GM18858 (cell line): ENCODE measurements around the gene PCMTD2.

ENCODE experiments used
- ATAC-seq: cut with Tn5 transposase; IDR thresholded peaks from one replicate; pipeline ENCODE4 v1.9.1; 2021; ENCODE audit not compliant: unreplicated experiment

The PCMTD2 gene

DNA sequence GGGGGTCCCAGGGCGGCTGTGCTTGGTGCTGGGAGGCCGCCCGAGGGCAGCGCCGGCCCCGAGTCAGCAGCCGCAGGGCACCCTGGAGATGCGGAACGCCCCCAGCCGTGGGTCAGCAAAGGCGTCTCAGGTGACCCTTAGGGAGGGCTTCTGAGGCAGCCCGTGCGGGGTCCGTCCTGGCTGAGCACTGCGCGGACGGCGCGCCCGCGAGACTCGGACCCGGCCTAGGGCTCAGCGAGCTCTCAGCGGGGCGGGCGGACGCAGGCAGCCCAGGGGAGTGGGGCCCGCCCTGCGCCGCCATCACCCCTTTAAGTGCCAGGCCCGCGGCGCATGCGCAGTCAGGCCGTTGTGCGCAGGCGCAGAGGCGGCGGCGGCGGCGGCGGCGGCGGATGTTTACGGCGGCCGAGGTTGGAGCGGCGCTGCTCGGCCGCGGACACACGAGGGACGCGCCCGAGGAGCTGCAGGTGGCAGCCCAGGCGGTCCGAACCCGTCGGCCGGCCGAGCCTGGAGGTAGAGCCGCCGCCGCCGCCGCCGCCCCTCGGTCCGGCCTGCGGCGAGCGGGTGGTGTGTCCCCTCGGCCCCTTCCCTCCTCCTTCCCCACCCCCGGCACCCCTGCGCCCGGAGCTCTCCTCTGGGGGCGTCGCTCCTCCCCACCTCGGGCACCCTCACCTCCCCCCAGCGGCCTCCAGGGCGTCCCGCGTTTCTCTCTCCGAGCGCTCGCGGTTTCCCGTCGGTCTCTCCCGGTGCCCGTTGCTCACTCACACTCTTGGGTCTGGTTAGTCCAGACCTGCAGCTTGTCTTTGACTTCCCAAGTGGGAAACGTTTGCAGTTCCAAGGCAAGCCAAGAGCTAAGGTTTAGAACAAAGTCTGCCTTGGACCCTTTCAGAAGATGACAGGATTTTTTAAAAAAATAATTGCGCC, at the start of gene PCMTD2:
TSS of gene PCMTD2 (plus strand) at position 388 of the 921 bp plus-strand sequence. CDS start 4,218 bp downstream, outside the sequence.
- peak; percentile 68 for ATAC-seq

DNA sequence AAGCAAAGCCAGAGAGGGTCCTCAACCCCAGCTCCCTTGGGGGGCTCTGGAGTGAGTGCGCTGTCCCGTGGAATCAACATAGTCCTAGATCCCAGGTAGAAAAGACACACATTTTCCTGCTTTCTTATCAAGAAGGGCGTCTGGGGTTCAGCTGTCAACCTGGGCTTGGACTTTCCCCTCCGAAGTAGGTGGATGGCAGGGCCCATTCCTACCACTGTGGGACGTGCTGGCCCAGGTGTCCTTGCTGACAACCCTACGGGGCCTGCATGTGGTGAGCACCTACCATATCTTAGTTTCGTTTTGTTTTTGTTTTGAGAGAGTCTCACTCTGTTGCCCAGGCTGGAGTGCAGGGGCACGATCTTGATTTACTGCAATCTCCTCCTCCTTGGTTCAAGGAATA, 48.9 kb upstream of the PCMTD2 start:
- ATAC-seq = no peak

DNA sequence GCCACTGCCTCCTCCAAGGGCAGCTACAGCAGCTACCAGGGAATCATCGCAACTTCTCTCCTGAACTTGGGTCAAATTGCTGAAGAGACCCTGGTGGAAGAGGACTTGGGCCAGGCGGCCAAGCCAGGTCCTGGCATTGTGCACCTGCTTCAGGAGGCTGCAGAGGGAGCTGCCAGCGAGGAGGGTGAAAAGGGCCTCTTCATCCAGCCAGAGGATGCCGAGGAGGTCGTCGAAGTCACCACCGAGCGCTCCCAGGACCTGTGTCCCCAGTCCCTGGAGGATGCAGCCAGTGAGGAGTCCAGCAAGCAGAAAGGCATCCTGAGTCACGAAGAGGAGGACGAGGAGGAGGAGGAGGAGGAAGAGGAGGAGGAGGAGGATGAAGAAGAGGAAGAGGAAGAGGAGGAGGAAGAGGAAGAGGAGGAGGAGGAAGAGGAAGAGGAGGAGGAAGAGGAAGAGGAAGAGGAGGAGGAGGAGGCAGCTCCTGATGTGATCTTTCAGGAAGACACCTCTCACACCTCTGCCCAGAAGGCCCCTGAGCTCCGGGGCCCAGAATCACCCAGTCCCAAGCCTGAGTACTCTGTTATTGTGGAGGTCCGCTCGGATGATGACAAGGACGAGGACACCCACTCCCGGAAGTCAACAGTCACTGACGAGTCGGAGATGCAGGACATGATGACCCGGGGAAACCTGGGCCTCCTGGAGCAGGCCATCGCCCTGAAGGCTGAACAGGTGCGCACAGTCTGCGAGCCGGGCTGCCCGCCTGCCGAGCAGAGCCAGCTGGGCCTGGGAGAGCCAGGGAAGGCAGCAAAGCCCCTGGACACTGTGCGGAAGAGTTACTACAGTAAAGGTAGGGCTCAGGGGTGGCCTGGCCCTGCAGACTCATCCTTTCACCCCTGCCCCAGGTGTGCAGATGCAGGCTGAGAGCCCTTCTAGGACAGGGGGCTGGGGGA, 47.6 kb upstream of the PCMTD2 start:
- ATAC-seq = no peak

DNA sequence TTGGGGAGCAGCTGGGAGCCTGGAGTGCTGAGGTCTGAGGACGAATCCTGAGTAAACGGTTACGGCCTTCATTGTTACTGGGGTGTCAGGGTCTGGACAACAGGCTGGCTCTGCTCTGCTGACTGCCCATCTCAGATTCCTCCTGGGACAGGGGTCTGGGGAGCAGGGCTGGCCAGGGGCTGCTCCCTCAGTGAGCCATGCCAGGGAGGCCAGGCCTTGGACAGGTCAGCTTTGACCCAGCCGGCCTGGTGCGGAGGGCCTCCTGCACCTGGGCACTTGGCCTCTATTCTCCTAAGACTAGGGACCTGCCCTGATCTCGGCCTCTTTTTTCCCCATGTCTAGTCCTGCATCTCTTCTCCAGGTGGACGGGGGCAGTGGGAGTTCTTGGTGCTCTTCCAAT, 46.4 kb upstream of the PCMTD2 start:
- no peak for ATAC-seq

DNA sequence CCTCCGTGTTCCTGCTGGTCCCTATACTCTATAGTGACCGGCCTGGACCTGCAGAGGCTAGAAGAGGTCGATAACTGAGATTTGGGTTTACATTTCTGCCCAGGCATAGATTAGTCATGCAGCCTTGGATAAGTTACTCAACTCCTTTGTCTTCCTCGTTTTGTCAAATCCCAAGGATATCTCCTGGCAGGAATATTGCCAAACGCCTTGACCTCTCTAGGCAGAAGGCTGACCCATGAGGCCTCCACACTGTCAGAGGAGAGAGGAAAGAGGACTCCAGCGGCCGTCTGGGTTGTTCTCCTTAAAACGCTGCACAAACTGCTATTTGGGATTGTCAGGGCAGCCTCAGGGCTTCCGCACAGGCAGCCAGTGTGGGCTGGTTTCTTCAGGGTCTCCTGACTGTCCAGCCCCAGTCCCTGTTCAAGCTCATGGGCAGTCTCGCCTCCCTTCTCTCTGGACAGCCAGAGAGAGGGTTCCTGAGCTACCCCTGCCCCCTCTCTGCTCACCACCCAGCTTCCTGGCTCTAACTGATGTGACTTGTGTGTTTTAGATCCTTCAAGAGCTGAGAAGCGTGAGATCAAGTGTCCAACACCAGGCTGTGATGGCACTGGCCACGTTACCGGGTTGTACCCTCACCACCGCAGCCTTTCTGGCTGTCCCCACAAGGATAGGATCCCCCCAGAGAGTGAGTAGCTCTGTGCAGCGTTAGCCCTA, 44.7 kb upstream of the PCMTD2 start:
- no peak for ATAC-seq

DNA sequence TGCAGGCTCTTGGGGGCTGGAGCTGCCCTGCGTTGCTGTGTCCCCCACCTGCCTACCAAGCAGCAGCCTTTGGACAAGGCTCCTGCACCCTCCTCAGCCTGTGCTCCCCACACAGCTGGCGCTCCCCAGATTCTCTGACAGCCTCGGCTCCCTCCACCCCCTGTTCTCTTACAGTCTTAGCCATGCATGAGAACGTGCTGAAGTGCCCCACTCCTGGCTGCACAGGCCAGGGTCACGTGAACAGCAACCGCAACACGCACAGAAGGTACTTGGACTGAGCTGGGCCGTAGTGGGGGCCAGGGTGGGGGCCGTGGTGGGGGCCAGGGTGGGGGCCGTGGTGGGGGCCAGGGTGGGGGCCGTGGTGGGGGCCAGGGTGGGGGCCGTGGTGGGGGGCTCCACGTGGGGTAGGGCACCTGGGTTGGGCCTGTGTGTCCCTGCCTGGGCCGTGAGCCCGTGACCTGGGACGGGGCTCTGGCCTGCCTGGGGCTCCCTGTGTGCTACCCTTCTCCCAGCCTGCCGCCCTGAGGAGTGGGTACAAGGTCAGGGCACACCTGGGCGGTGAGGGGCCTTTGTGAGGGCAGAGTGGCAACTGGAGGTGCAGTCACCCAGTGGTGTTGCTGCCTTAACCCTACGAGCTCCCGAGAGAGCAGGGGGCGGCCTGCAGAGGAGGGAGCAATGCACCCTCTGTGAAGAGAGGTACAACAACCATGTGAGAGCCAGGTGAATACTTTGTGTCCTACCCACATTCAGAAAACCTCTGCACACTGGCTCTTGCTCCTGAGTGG, 43.5 kb upstream of the PCMTD2 start:
- no peak for ATAC-seq

DNA sequence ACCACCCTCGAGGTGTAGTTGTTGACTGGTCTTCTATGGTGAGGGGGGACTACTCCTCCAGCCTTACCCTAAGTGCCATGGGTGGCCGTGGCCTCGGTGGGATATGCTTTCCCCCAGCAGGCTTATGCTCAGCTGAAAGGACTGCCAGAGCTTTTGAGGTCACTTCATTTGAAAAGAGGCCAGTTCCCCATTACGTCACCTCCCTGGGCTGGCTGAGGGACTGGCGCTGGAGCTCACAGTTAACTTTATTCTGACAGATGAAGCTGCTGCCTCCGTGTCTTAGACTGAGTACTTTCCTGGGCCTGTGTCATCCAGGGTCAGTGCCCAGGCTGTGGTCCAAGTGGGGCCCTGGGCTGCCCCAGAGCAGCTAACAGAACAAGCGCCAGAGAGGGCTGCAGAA, 42.8 kb upstream of the PCMTD2 start:
- ATAC-seq = no peak

DNA sequence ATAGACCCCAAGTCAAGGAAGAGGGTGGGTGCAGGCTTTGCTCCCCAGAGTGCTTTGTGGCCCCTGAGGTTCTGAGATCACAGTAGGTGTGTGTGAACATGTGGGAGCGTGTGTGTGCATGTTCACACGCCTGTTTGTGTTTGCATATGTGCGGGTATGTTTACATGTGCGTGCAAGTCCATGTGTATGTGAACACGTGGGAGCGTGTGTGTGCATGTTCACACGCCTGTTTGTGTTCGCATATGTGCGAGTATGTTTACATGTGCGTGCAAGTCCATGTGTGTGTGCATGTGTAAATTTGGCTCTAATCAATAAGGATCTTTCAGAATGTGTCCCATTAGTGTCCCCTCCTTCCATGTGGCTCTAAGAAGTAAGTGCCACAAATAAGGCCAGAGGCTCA, 41.4 kb upstream of the PCMTD2 start:
- no peak for ATAC-seq

DNA sequence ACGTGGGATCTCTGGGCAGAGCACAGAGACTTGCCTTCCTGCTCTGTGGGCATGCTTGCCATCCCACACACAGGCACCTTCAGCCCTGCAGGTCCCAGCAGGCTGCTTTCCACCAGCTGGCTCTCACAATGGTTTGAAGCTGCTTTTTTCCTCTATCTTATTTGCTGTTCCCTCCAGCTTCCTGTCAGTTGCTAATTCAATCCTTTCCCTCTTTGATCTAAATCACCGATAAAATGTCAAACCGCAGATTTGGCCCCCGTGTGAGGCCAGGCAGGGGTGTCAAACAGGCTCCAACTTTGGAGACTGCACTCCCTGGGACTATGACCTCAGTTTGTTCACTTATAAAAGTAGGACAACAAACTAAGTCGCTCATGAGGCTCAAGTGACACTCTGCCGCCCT, 40.6 kb upstream of the PCMTD2 start:
- no peak for ATAC-seq

DNA sequence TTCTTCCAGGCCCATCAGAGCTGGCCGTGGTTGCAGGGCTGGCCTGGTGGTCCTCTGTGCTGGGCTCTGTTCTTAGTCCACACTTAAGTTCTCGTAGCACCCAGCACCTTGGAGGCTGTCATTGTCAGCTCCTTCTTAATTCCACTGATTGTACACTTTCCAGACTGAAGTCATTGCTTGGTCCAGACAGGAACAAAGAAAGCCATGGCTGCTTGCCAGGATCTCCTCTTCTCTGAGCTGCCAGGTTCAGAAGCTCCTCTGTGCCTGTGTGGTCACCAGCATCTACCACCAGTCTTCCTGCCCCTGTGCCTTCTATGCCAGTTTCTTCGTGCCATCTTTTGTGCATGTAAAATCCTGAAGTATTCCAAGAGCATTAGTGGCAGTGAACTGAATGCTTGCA, 39.5 kb upstream of the PCMTD2 start:
- ATAC-seq = no peak

DNA sequence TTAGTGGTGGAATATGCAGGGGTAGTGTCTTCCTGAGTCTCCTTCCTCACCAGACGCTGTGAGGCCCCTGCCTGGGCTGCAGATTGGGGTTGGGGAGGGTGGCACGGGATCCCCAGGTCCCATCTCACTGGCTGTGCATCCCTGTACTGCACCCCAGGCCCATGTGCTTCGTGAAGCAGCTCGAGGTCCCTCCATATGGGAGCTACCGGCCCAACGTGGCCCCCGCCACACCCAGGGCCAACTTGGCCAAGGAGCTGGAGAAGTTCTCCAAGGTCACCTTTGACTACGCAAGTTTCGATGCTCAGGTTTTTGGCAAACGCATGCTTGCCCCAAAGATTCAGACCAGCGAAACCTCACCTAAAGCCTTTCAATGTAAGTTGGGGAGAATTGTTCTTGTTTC, 38.6 kb upstream of the PCMTD2 start:
- no peak for ATAC-seq

DNA sequence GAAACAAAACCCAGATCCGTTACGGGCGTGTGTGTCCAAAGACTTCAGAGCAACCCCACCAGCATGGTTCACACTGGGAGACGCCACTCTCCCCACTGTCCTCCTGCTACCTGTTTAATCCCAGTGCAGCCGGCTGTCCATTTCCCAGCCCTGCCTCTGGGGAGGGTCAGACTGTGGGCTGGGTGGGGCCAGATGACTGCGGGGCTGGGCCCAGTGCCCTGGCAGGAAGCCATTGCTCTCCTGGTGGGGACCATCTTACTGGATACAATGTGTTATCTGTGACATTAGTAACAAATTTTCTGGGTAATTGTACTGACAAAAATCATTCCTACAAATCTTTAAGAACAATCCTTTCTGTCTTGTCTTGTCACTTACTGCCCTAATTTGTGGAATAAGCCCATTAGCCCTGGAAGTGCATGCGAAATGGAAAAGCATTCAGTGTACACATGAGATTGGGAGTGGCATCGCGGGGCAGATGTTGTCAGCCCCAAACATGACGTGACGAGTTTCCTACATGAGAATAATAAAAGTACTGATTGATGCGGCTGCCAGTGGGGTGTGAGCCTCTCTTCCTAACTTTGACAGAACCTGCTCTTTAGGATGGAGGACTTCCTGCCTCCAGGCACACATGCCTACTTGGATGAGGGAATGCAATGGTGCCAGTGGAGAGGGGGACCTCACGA, 37.9 kb upstream of the PCMTD2 start:
- no peak for ATAC-seq

DNA sequence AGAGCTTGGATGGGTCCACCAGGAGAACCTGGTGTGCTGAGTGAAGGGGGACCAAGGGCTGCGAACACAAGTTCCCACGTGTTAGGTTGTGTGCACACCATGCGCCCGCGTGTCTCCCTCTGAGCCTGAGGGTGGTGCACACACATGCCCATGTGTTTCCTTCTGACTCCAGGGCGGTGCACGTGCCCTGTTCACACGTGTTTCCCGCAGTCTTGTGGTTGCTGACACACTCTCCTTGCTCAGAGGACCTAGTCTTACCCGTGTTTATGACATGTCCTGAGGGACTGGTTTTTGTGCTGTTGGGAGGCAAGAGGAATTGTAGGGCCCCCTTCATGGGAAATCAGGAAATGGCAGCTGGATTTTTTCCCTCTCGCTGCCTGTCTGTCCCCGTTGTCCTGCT, 36.3 kb upstream of the PCMTD2 start:
- no peak for ATAC-seq

DNA sequence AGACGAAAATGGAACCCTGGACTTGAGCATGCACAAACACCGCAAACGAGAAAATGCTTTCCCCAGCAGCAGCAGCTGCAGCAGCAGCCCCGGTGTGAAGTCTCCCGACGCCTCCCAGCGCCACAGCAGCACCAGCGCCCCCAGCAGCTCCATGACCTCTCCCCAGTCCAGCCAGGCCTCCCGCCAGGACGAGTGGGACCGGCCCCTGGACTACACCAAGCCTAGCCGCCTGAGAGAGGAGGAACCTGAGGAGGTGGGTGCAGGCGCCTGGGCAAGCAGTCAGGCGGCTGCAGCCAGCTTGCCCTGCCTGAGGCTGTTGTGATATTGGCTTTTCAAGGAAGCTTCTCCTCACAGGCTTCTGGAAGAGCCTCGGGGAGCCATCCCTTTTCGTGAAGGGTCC, 35.8 kb upstream of the PCMTD2 start:
- no peak for ATAC-seq

DNA sequence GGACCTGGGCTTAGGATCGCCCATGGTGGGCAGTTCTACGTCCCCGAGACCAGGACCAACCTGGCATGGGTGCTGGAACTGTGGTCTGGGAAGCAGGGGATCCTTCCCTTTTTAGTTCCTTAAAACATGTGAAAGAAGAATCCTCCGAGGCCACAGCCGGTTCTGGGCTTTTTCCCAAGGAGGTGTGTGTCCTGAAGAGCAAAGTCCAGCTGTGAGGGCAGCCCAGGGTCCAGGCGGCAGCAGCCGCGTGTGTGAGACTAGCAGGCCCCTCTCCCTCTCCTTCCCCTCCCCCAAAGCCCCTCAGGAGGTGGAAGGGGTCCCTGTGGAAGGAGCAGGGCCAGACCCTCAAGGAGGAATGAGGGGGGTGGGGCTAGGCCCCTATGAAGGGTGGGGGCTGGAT, 35.1 kb upstream of the PCMTD2 start:
- ATAC-seq = no peak

DNA sequence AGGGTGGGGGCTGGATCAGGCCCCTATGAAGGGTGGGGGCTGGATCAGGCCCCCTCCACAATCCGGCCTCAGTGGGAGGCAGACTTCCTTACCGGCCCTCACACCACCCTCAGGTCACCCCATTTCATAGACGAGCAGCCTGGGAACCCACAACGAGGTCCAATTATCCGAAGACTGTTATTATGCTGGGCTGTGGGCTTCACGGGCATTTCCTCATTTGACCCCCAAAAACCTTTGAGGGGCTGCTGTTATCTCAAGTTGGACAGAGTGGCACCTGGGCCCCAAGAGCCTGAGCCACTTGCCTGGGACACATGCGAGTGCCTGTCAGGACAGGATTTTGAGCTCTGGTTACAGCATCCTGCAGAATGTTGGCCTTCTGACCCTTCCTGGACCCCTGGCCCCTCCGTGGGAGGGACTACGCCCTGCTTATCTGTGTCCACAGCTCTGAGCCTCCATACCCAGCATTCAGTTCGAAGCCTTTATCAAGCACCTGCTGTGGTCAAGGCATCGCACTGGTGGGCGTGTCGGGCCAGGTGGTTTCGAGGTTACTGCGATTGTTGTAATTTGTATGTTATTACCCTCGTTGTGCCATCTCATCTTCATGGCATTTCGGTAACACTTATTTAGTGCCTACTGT, 34.5 kb upstream of the PCMTD2 start:
- ATAC-seq = no peak

DNA sequence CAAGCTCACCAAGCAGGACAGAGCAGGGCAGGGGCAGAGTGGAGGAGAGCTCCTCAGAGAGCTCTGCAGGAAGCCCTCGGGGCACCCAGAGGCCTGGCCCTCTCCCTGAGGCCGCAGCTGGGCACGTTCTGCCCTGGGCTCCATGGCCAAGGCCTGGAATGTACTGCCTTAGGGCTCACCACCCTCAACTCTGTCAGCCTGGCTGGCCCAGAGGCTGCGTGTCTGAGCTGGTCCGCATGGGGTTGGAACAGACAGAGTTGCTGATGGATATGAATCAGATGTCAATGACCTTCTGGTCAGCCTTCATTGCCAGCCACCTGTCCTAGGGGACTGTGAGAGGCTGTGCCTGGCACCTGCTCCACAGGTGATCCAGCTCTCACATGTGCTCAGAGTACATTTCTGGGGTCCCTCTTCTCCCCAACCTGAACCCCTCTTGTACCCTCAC, 33.2 kb upstream of the PCMTD2 start:
- ATAC-seq = no peak

DNA sequence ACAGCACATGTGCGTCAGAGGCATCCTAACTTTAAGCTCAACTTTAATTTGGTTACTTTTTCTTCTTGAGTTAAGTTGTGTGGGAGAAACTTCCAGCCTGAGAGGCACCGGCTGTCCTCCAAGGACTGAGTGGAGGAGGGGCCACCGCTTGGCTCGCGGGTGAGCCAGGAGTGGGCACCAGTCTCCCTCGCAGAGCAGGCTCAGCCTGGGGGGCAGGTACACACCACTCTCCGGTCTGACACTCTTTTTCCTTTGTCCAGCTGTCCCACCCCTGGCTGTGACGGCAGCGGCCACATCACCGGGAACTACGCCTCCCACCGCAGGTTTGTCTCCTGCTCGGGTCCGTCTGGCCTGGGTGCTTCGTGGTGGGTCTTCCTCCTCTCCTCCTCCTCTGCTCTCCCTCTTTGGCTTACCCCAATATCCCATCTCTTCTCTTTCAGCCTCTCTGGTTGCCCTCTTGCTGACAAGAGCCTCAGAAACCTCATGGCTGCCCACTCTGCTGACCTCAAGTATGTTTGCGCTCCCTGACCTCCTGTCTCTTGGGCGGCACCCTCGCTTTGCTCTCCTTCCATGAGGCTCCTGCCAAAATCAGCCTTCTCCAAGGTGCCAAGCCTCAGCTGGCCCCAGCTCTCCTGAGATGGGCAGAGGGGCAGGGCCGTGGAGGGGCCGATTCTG, 32.6 kb upstream of the PCMTD2 start:
- no peak for ATAC-seq
